Measurements from ENCODE around the gene ARHGAP30.
A peak's percentile ranks its signal among the peaks of the same experiment; 100 is the strongest.
"Not testable (repeated sequence)": the region's sequence is repeated elsewhere in the genome, so short reads cannot be mapped to it uniquely, and the experiment has no call there.

ARHGAP30 gene

GRCh38 chr1:161019751-161020495 is 49.8 kb downstream of the ARHGAP30 start:
- Histone ChIP-seq H3K27ac (ENCODE audit: low read depth, low read length) (no peak overlapping the region), H3K27me3 (ENCODE audit: insufficient read depth, low read length) (no peaks in the 10 kb centered on the region), H3K36me3 (ENCODE audit: insufficient read depth, low read length) (no peaks in the 10 kb centered on the region), H3K4me3 (ENCODE audit: low read depth, low read length) (peak overlapping the region; percentile 78), H3K79me2 (ENCODE audit: control insufficient read depth, insufficient read depth, low read length, unreplicated experiment) (no peaks in the 10 kb centered on the region), H2AFZ (ENCODE audit: low read length, unreplicated experiment) (peak overlapping the region; percentile 54), H3K4me1 (ENCODE audit: control insufficient read depth, insufficient read depth, low read length, unreplicated experiment) (peaks cover 10% of the 10 kb centered on the region)

DNA sequence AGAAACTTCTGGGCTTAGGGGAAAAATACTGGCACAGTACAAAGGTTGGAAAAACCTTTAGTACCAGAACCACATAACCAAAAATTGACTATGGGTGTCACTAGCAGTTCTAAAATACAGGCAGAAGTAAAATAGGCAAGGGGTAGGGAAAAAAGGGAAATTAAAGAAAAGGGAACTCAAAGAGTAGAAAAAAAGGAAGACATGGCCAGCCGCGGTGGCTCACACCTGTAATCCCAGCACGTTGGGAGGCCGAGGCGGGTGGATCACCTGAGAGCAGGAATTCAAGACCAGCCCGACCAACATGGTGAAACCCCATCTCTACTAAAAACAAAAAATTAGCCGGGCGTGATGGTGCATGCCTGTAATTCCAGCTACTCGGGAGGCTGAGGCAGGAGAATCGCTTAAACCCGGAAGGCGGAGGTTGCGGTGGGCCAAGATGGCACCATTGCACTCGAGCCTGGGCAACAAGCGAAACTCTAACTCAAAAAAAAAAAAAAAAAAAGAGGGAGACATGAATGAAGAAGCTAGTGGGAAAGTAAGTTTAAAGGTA is 50.5 kb downstream of the ARHGAP30 start:
- H3K79me2 ChIP-seq (ENCODE audit: control insufficient read depth, insufficient read depth, low read length, unreplicated experiment); H3K27me3 ChIP-seq (ENCODE audit: insufficient read depth, low read length); H3K36me3 ChIP-seq (ENCODE audit: insufficient read depth, low read length); H2AFZ ChIP-seq (ENCODE audit: low read length, unreplicated experiment); H3K4me3 ChIP-seq (ENCODE audit: low read depth, low read length); H3K27ac ChIP-seq (ENCODE audit: low read depth, low read length): not testable (repeated sequence)
- peaks cover 13% of the 10 kb centered on the region for H3K4me1 ChIP-seq (ENCODE audit: control insufficient read depth, insufficient read depth, low read length, unreplicated experiment)

DNA sequence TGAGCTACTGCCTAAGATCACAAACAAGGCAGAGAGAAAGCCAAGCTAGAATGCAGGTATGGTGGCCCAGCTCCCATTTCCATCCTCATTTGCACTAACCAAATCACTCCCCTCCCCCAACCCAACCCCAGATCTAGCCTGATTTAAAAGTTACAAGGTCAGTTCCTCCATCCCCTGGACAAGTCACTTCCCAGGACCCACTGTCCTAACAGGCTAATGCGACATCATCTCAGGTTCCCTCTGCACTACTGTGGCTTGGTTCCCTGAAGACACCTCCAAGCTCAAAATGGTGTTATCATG is 51.1 kb downstream of the ARHGAP30 start:
- Histone ChIP-seq H3K79me2 (ENCODE audit: control insufficient read depth, insufficient read depth, low read length, unreplicated experiment) (no peaks in the 10 kb centered on the region), H3K4me3 (ENCODE audit: low read depth, low read length) (no peak overlapping the region), H3K36me3 (ENCODE audit: insufficient read depth, low read length) (no peaks in the 10 kb centered on the region), H3K27me3 (ENCODE audit: insufficient read depth, low read length) (no peaks in the 10 kb centered on the region), H2AFZ (ENCODE audit: low read length, unreplicated experiment) (no peak overlapping the region), H3K27ac (ENCODE audit: low read depth, low read length) (no peak overlapping the region), H3K4me1 (ENCODE audit: control insufficient read depth, insufficient read depth, low read length, unreplicated experiment) (peaks cover 18% of the 10 kb centered on the region)

- Histone ChIP-seq H3K27me3 (ENCODE audit: insufficient read depth, low read length) (no peaks in the 10 kb centered on the region), H3K79me2 (ENCODE audit: control insufficient read depth, insufficient read depth, low read length, unreplicated experiment) (no peaks in the 10 kb centered on the region), H3K4me3 (ENCODE audit: low read depth, low read length) (no peak overlapping the region), H3K36me3 (ENCODE audit: insufficient read depth, low read length) (no peaks in the 10 kb centered on the region), H2AFZ (ENCODE audit: low read length, unreplicated experiment) (no peak overlapping the region), H3K27ac (ENCODE audit: low read depth, low read length) (no peak overlapping the region), H3K4me1 (ENCODE audit: control insufficient read depth, insufficient read depth, low read length, unreplicated experiment) (peaks cover 24% of the 10 kb centered on the region)
These were observed 51.7 kb downstream of the ARHGAP30 start for GRCh38 chr1:161017756-161018630.

- not testable (repeated sequence) for H3K4me3 ChIP-seq (ENCODE audit: low read depth, low read length); H3K27ac ChIP-seq (ENCODE audit: low read depth, low read length); H3K27me3 ChIP-seq (ENCODE audit: insufficient read depth, low read length); H3K36me3 ChIP-seq (ENCODE audit: insufficient read depth, low read length); H3K79me2 ChIP-seq (ENCODE audit: control insufficient read depth, insufficient read depth, low read length, unreplicated experiment); H2AFZ ChIP-seq (ENCODE audit: low read length, unreplicated experiment)
- H3K4me1 ChIP-seq (ENCODE audit: control insufficient read depth, insufficient read depth, low read length, unreplicated experiment): peaks cover 26% of the 10 kb centered on the region
These were observed 52.5 kb downstream of the ARHGAP30 start for GRCh38 chr1:161017181-161017580.

DNA sequence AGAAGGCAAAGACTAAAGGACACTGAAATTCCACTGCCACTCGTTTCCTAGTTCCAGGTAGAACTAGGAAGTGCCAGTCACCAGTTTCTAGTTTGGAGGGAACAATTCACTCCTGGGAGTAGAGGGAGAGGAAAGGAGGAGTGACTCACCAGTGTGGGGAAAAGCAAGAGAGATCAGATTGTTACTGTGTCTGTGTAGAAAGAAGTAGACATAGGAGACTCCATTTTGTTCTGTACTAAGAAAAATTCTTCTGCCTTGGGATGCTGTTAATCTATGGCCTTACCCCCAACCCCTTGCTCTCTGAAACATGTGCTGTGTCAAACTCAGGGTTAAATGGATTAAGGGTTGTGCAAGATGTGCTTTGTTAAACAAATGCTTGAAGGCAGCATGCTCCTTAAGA is 53.0 kb downstream of the ARHGAP30 start:
- not testable (repeated sequence) for H3K4me3 ChIP-seq (ENCODE audit: low read depth, low read length); H2AFZ ChIP-seq (ENCODE audit: low read length, unreplicated experiment); H3K27me3 ChIP-seq (ENCODE audit: insufficient read depth, low read length); H3K36me3 ChIP-seq (ENCODE audit: insufficient read depth, low read length); H3K27ac ChIP-seq (ENCODE audit: low read depth, low read length); H3K79me2 ChIP-seq (ENCODE audit: control insufficient read depth, insufficient read depth, low read length, unreplicated experiment)
- H3K4me1 ChIP-seq (ENCODE audit: control insufficient read depth, insufficient read depth, low read length, unreplicated experiment): peaks cover 21% of the 10 kb centered on the region

GRCh38 chr1:161013488-161014230 is 56.0 kb downstream of the ARHGAP30 start:
- Histone ChIP-seq H3K36me3 (ENCODE audit: insufficient read depth, low read length) (no peaks in the 10 kb centered on the region), H3K79me2 (ENCODE audit: control insufficient read depth, insufficient read depth, low read length, unreplicated experiment) (no peaks in the 10 kb centered on the region), H2AFZ (ENCODE audit: low read length, unreplicated experiment) (peak overlapping the region; percentile 76), H3K4me3 (ENCODE audit: low read depth, low read length) (peak overlapping the region; percentile 50), H3K27ac (ENCODE audit: low read depth, low read length) (peak overlapping the region; percentile 81), H3K27me3 (ENCODE audit: insufficient read depth, low read length) (no peaks in the 10 kb centered on the region), H3K4me1 (ENCODE audit: control insufficient read depth, insufficient read depth, low read length, unreplicated experiment) (peaks cover 18% of the 10 kb centered on the region)

DNA sequence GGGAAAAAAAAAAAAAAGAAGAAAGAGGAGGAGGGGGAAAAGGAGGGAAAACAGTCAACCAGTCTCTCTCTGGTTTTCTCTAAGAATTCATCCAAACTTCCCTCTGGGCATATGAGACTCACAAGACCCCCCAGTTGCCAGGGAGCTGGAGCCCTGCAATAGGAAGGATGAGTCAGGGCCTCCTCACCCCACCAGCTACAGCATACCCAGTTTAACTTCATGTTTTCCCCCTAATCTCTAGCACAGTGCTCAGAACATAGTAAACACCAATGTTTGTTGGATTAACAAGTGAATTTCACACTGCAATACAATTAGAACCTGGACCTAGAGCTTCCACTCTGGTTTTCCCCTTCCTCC is 56.6 kb downstream of the ARHGAP30 start:
- H3K27ac ChIP-seq (ENCODE audit: low read depth, low read length): peak overlapping the region; percentile 81

GRCh38 chr1:161012420-161012819 is 57.3 kb downstream of the ARHGAP30 start:
- Histone ChIP-seq H2AFZ (ENCODE audit: low read length, unreplicated experiment) (no peak overlapping the region), H3K4me1 (ENCODE audit: control insufficient read depth, insufficient read depth, low read length, unreplicated experiment) (peaks cover 18% of the 10 kb centered on the region), H3K36me3 (ENCODE audit: insufficient read depth, low read length) (no peaks in the 10 kb centered on the region), H3K27ac (ENCODE audit: low read depth, low read length) (no peak overlapping the region), H3K4me3 (ENCODE audit: low read depth, low read length) (no peak overlapping the region), H3K27me3 (ENCODE audit: insufficient read depth, low read length) (no peaks in the 10 kb centered on the region), H3K79me2 (ENCODE audit: control insufficient read depth, insufficient read depth, low read length, unreplicated experiment) (no peaks in the 10 kb centered on the region)

More for the DNA sequence above, 56.6 kb downstream of the ARHGAP30 start:
- Histone ChIP-seq H3K27me3 (ENCODE audit: insufficient read depth, low read length) (no peaks in the 10 kb centered on the region), H3K4me3 (ENCODE audit: low read depth, low read length) (peak overlapping the region; percentile 50), H2AFZ (ENCODE audit: low read length, unreplicated experiment) (peak overlapping the region; percentile 76), H3K36me3 (ENCODE audit: insufficient read depth, low read length) (no peaks in the 10 kb centered on the region), H3K79me2 (ENCODE audit: control insufficient read depth, insufficient read depth, low read length, unreplicated experiment) (no peaks in the 10 kb centered on the region), H3K4me1 (ENCODE audit: control insufficient read depth, insufficient read depth, low read length, unreplicated experiment) (peaks cover 18% of the 10 kb centered on the region)

DNA sequence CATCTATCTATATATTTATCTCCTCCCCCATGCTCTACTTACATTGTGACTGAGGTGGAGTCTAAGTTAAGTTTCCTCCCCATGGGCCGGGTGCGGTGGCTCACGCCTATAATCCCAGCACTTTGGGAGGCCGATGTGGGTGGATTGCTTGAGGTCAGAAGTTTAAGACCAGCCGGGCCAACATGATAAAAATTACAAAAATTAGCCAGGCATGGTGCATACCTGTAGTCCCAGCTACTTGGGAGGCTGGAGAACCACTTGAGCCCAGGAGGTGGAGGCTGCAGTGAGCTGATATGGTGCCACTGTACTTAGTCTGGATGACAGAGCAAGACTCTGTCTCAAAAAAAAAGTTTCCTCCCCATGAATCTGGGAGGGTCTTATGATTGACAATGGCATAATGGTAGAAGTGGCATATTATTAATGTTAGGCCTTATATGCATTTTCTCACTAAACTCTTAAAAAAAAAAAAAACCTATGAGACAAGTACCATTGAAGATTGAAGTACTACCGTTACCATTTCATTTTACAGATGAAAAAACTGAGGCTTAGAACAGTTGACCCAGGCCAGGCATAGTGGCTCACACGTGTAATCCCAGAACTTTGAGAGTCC is 60.0 kb downstream of the ARHGAP30 start:
- H3K4me1 ChIP-seq (ENCODE audit: control insufficient read depth, insufficient read depth, low read length, unreplicated experiment): peaks cover 18% of the 10 kb centered on the region
- H3K36me3 ChIP-seq (ENCODE audit: insufficient read depth, low read length): no peaks in the 10 kb centered on the region
- no peak overlapping the region for H3K4me3 ChIP-seq (ENCODE audit: low read depth, low read length)
- H3K27me3 ChIP-seq (ENCODE audit: insufficient read depth, low read length): no peaks in the 10 kb centered on the region
- H3K27ac ChIP-seq (ENCODE audit: low read depth, low read length): no peak overlapping the region
- H2AFZ ChIP-seq (ENCODE audit: low read length, unreplicated experiment): no peak overlapping the region
- no peaks in the 10 kb centered on the region for H3K79me2 ChIP-seq (ENCODE audit: control insufficient read depth, insufficient read depth, low read length, unreplicated experiment)
